ENCODE data around the gene EN2.

The EN2 gene

GRCh38 chr7:155451840-155452239, 6.1 kb upstream of the EN2 start:
- DNase-seq, result peak; percentile 37

DNA sequence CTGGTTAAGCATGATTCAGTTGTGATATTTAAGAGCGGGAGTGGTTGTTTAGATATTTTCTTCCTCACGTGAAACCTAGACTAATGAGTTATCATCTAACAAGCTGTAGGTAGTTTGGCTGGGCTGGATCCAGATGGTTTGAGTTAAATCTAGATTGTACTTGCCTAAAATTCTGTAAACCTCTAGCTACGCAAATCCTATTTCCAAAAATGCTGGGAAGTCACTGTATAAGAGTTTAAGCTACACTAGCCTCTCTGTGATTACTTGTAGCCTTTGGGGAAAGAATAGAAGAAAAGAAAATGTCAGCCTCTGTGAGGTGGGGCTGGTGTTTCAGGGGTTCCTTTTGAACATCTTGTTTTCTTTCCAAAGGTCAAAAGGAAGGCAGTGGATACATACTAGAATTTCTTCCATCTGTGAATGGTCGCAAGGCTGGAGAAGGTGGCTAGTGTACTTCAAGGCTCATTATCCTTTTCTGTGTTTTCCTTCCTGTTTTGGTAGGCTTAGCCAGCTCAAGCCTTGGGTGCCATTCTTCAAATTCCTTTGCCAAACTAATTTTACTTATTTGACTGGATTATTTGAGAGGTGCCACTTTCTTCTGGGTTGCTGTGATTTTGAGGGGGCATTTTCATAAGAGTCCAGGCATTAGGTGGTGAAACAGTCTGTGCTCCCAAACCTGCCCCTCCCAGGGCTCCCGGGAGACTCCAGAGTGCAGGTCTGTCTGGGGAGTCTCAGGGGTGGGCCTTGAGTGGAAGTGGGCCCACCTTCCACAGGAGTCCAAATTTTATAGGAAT, 5.2 kb upstream of the EN2 start:
- DNase-seq, result peak; percentile 37

- DNase-seq, result peak; percentile 38
Observed at GRCh38 chr7:155453296-155454182, 4.4 kb upstream of the EN2 start.

DNA sequence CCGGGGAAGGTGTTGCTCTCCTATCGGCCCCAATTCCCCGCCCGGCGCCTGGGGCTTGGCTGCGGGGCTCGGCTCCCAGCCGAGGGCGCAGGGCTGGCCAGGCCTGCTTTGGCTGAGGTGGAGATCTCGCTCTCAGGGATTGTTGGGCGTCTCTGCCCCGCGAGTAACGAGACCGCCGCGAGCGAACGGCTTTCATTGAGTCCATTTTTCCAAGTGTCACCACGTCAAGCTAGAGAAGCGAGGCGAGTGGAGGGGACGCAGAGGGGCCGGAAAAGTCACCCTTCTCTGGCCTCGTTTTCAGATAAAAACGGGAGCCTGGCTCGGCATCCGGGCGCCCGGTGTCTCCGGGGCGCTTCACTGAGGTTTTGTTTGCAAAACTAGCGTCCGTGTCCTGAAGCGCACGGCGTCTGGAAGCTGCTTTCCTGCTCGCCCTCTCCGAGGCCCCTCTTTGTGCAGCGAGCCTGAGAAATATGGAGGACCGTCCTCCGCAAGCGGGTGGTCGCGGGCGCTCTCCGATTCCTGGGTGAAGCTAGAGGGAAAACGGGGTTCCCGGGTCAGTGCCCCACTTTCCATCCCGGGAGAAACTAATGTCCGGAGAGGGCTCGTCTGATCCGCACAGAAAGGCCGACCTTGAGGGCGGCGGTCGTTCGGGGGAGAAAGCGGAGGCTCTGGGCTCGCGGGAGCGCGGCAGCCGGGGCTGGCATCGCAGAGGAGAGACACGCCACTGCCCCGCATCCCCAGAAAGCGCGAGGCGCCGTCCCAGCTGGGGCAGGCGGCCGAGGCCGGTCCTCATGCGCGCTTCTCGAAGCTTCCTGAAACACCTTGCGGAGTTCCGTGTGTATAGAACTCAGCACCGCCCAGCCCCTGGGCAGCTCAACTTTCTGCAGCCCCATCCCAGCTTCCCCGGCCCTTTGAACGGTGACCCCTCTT, 3.5 kb upstream of the EN2 start:
- peak; percentile 88 for DNase-seq

DNA sequence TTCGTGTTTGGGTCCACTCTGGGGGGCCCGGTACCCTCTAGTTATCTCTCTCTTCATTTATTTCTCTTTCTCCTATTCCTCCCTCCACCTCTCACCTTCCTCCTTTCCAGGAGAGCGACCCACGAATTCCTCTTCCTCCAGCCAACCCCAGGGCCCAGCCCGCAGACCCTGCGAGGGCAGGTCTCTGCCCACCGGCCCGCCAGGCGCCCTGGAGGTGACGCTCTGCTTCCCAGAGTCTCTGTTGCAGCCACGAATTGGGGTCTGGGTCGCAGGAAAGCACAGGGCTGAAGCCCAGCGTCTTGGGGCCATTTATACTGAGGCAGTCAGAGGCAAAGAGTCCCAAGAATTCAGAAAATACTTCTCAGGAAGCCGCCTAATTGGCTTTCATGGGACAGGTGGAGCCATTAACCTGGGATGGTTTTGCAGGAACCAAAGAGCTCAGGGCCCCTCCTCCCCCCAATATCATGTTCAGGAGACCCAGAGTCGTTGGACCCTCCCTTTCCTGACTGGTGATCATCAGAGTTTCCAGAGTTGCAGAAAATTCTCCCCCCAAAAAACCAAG, 2.7 kb upstream of the EN2 start:
- no peak for DNase-seq

GRCh38 chr7:155455776-155456737, 1.9 kb upstream of the EN2 start:
- DNase-seq, result peak; percentile 54

GRCh38 chr7:155456738-155457543, 988 bp upstream of the EN2 start:
- peak; percentile 92 for DNase-seq

- DNase-seq, result no peak
Observed at GRCh38 chr7:155457544-155458110, 302 bp upstream of the EN2 start.

DNA sequence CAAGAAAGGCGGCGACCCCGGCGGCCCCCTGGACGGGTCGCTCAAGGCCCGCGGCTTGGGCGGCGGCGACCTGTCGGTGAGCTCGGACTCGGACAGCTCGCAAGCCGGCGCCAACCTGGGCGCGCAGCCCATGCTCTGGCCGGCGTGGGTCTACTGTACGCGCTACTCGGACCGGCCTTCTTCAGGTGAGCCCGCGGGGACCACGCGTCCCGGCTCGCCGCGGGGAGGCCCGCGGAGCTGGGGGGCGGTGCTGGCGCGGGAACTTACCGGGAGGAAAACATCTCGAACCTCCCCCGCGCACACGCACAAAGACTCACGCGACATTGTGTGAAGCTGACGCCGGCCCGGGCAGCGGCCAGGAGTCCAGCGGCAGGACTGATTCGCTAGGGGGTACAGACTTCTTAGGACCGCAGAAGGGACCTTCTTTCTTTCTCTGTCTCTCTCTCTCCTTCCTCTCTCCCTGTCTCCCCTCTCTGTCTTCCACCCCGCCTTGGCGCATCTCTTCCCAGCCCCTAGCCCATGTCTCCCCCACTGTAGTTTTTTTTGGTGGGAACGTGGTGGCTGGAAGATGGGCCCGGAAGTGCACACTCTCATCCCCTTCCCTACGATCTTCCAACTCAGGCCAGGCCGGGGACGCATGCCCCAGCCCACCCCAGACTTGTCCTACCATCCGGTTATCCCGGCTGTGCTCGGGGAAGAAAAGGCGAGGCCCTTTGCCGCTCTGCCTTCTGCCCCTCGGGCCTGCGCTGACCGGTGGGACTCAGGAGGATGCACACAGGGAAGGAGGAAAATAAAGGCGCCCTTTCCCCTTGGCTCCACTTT, 1.2 kb downstream of the EN2 start:
- peak; percentile 68 for DNase-seq

- peak; percentile 62 for DNase-seq
Observed at GRCh38 chr7:155459700-155460461, 2.0 kb downstream of the EN2 start.

GRCh38 chr7:155460926-155461613, 3.1 kb downstream of the EN2 start:
- no peak for DNase-seq

GRCh38 chr7:155461631-155462030, 3.7 kb downstream of the EN2 start:
- no peak for DNase-seq

GRCh38 chr7:155462163-155462735, 4.3 kb downstream of the EN2 start:
- DNase-seq, result peak; percentile 34

DNA sequence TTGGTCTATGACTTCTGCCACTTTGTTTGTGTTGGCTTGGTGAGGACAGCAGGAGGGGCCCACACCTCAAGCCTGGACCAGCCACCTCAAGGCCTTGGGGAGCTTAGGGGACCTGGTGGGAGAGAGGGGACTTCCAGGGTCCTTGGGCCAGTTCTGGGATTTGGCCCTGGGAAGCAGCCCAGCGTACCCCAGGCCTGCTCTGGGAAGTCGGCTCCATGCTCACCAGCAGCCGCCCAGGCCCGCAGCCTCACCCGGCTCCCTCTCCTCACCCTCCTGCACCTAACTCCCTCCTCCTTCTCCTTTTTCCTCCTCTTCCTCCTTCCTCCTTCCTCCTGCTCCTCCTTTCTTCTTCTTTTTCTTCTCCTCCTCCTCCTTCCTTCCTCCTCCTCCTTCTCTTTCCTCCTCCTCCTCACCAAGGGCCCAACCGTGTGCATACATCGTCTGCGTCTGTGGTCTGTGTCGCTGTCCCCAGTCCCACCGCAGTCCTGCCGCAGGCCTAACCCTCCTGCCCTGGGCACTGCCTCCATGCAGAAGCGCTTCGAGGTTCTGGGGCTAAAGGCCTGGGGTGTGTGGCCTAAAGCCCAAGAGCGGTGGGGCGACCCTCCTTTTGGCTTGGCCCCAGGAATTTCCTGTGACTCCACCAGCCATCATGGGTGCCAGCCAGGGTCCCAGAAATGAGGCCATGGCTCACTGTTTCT, 5.3 kb downstream of the EN2 start:
- peak; percentile 50 for DNase-seq

GRCh38 chr7:155464183-155464582, 6.3 kb downstream of the EN2 start:
- no peak for DNase-seq

- no peak for DNase-seq
Observed at GRCh38 chr7:155464948-155465739, 7.2 kb downstream of the EN2 start.

All from retina (tissue), 1 donor.